MM.1S (cell line): Measurements from ENCODE around the gene WDR70.
"Not testable (repeated sequence)": the region's sequence is repeated elsewhere in the genome, so short reads cannot be mapped to it uniquely, and the experiment has no call there.

Experiments
- EZH2 ChIP-seq: fragments of 300-600 bp; sonication (generic); optimal IDR thresholded peaks from 2 replicates; pipeline ENCODE3; 2017; ENCODE audit warnings: low read depth, mild to moderate bottlenecking, antibody characterized with exemption, low read length, mixed read lengths
- EZH2phosphoT487 ChIP-seq: fragments of 300-600 bp; sonication (generic); IDR thresholded peaks from 2 replicates; pipeline ENCODE4 v1.6.1; 2018; ENCODE audit warnings: antibody characterized with exemption, low read length
- TF ChIP-seq, protein P1 (sequence below): fragments of 300-600 bp; sonication (generic); IDR thresholded peaks from 2 replicates; pipeline ENCODE4 v1.5.1; 2016; ENCODE audit warnings: antibody characterized with exemption, low read length, mixed read lengths

GRCh38 chr5:37593292-37593691 is 214.2 kb downstream of the WDR70 start:
- TF ChIP-seq, protein P1, sequence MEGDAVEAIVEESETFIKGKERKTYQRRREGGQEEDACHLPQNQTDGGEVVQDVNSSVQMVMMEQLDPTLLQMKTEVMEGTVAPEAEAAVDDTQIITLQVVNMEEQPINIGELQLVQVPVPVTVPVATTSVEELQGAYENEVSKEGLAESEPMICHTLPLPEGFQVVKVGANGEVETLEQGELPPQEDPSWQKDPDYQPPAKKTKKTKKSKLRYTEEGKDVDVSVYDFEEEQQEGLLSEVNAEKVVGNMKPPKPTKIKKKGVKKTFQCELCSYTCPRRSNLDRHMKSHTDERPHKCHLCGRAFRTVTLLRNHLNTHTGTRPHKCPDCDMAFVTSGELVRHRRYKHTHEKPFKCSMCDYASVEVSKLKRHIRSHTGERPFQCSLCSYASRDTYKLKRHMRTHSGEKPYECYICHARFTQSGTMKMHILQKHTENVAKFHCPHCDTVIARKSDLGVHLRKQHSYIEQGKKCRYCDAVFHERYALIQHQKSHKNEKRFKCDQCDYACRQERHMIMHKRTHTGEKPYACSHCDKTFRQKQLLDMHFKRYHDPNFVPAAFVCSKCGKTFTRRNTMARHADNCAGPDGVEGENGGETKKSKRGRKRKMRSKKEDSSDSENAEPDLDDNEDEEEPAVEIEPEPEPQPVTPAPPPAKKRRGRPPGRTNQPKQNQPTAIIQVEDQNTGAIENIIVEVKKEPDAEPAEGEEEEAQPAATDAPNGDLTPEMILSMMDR: not testable (repeated sequence)
- TF ChIP-seq EZH2phosphoT487, EZH2: not testable (repeated sequence)
